SK-N-SH treated with all-trans-retinoic acid at 6 μM for 48 hours (cell line): ENCODE measurements around the gene BSPRY.

Experiments
- ARNTL ChIP-seq: fragments of 450-650 bp; formaldehyde crosslinking; IDR thresholded peaks from 2 replicates; pipeline ENCODE4 v1.5.0; 2020; ENCODE audit warnings: low read depth, mild to moderate bottlenecking, moderate library complexity, borderline replicate concordance
- ESRRG ChIP-seq: fragments of 250-450 bp; sonication (Bioruptor Pico); IDR thresholded peaks from 2 replicates; pipeline ENCODE4 v1.6.1; 2021; ENCODE audit warnings: mild to moderate bottlenecking
- ISL1 ChIP-seq: fragments of 250-450 bp; sonication (Bioruptor Pico); IDR thresholded peaks from 2 replicates; pipeline ENCODE4 v2.1.2; 2022; ENCODE audit warnings: mild to moderate bottlenecking, moderate library complexity
- PATZ1 ChIP-seq: fragments of 250-450 bp; sonication (Bioruptor Pico); IDR thresholded peaks from 2 replicates; pipeline ENCODE4 v1.8.0; 2020; ENCODE audit warnings: mild to moderate bottlenecking, moderate library complexity, borderline replicate concordance
- ZFP3 ChIP-seq: fragments of 250-450 bp; sonication (Bioruptor Pico); IDR thresholded peaks from 2 replicates; pipeline ENCODE4 v1.5.0; 2020; ENCODE audit warnings: mild to moderate bottlenecking, moderate library complexity

- TF ChIP-seq ZFP3 (CRISPR knock-in tag): no peak
- TF ChIP-seq ISL1 (CRISPR knock-in tag): no peak
- no peak for TF ChIP-seq PATZ1 (CRISPR knock-in tag)
- no peak for TF ChIP-seq ARNTL
- TF ChIP-seq ESRRG (CRISPR knock-in tag): no peak
Measured at GRCh38 chr9:113350107-113350661, 843 bp downstream of the BSPRY start.
